MCF 10A (cell line): ENCODE data around the gene RASA4B. TPM values are rescaled to one million over a fixed set of nuclear protein-coding genes. Genes with fewer than 3 reads are reported as not detected.
"Not testable (repeated sequence)": the region's sequence is repeated elsewhere in the genome, so short reads cannot be mapped to it uniquely, and the experiment has no call there.

ENCODE experiments used
- BruUV-seq: library from RNA; stranded (reverse); fragments of 400-500 nt; replicated peaks from 2 replicates; lab custom pipeline; 2021; lab: Mats Ljungman, UMichigan
- CTCF ChIA-PET: fragments of 300-600 bp; sonication (Branson Sonifier 250); formaldehyde crosslinking; extraction: SDS; loops from one replicate; lab custom pipeline; 2021; ENCODE audit warnings: antibody characterized with exemption, inconsistent platforms; lab: Yijun Ruan, JAX
- POLR2A ChIA-PET: fragments of 300-600, 350-650 bp; sonication (Branson Sonifier 250); formaldehyde crosslinking; extraction: SDS; loops from one replicate; lab custom pipeline; 2020; ENCODE audit warnings: antibody characterized with exemption, inconsistent platforms; lab: Yijun Ruan, JAX
- DNase-seq: peaks from one replicate; pipeline ENCODE4 v3.0.0-alpha.2; 2018; ENCODE audit not compliant: unreplicated experiment
- H3K27ac Mint-ChIP-seq: one replicate; pipeline ENCODE4 v1.8.0; 2022; ENCODE audit warnings: mild to moderate bottlenecking, low read depth, mixed read lengths; ENCODE audit not compliant: unreplicated experiment
- H3K27me3 Mint-ChIP-seq: one replicate; pipeline ENCODE4 v1.8.0; 2022; ENCODE audit warnings: mixed read lengths; ENCODE audit not compliant: insufficient read depth, unreplicated experiment
- H3K36me3 Mint-ChIP-seq: one replicate; pipeline ENCODE4 v1.8.0; 2022; ENCODE audit warnings: mild to moderate bottlenecking, moderate library complexity, mixed read lengths; ENCODE audit not compliant: insufficient read depth, unreplicated experiment
- H3K4me1 Mint-ChIP-seq: one replicate; pipeline ENCODE4 v1.8.0; 2022; ENCODE audit warnings: mixed read lengths; ENCODE audit not compliant: insufficient read depth, unreplicated experiment
- H3K4me3 Mint-ChIP-seq: one replicate; pipeline ENCODE4 v1.8.0; 2022; ENCODE audit warnings: mild to moderate bottlenecking, moderate library complexity, mixed read lengths; ENCODE audit not compliant: unreplicated experiment
- H3K9me3 Mint-ChIP-seq: one replicate; pipeline ENCODE4 v1.8.0; 2022; ENCODE audit warnings: mixed read lengths; ENCODE audit not compliant: unreplicated experiment
- intact Hi-C: fragments of 100-400 bp; cut with micrococcal nuclease; formaldehyde crosslinking; loops from 2 replicates; pipeline ENCODE4 v1.14.1; 2022
- total RNA-seq: library from RNA; stranded (reverse); gene quantifications from 2 replicates; pipeline ENCODE4 v1.2.3, GENCODE V29; 2022

RASA4B gene
- total RNA-seq, 1 experiment from 2014 or later: 0.70 TPM

DNA sequence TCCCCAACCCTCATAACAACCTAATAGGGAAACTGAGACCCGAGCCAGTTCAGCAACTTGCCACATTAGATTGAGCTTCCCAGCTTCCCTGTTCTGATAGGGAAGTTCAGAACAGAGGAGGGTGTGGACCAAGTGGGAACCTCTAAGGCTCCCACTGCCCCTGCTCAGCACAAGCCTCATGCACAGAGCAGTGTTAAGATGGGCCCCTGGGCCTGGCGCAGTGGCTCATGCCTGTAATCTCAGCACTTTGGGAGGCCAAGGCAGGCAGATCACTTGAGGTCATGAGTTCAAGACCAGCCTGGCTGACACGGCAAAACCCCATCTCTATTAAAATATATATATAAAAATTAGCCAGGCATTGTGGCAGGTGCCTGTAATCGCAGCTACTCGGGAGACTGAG is 20.3 kb downstream of the RASA4B start:
- POLR2A ChIA-PET, H3K36me3 Mint-ChIP-seq, H3K4me3 Mint-ChIP-seq, H3K27ac Mint-ChIP-seq, H3K4me1 Mint-ChIP-seq, H3K27me3 Mint-ChIP-seq, intact Hi-C loops, BruUV-seq, DNase-seq, CTCF ChIA-PET, H3K9me3 Mint-ChIP-seq: not testable (repeated sequence)

- intact Hi-C loops, POLR2A ChIA-PET, DNase-seq, H3K27ac Mint-ChIP-seq, H3K9me3 Mint-ChIP-seq, BruUV-seq, H3K27me3 Mint-ChIP-seq, H3K4me3 Mint-ChIP-seq, H3K36me3 Mint-ChIP-seq, H3K4me1 Mint-ChIP-seq, CTCF ChIA-PET: not testable (repeated sequence)
Observed at GRCh38 chr7:102496861-102497260, 20.7 kb downstream of the RASA4B start.

DNA sequence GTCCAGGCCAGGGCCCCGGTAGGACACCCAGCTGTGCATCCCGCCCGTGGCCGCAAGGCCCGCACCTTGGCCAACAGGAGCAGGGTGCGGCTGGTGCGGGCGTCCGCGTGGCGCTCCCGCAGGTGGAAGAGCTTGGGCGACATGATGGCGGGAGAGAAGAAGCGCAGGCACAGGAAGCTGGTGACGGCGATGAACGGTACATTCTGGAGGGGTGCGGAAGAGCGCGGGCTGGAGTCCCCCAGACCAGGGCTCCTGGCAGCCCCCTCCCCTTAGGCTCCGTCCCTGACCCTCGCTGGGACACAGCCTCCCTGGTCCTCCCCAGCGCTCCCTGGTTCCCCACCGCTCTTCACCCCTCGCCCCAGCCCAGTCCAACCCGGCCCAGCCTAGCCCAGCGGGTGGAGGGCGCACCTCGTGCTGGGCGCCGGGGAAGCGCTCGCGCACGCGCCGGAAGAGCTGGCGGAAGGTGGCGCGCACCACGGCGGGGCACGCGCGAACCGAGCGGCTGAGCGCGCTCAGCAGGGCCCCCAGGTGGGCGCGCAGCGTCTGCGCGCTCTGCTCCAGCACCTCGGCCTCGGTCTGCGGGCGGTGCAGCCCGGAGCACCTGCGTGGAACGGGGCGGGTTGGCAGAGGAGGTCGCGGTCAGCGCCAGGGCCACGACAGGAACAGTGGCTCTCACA is 23.0 kb downstream of the RASA4B start:
- BruUV-seq, H3K27me3 Mint-ChIP-seq, H3K4me3 Mint-ChIP-seq, H3K9me3 Mint-ChIP-seq, CTCF ChIA-PET, intact Hi-C loops, H3K27ac Mint-ChIP-seq, H3K4me1 Mint-ChIP-seq, H3K36me3 Mint-ChIP-seq, POLR2A ChIA-PET, DNase-seq: not testable (repeated sequence)

DNA sequence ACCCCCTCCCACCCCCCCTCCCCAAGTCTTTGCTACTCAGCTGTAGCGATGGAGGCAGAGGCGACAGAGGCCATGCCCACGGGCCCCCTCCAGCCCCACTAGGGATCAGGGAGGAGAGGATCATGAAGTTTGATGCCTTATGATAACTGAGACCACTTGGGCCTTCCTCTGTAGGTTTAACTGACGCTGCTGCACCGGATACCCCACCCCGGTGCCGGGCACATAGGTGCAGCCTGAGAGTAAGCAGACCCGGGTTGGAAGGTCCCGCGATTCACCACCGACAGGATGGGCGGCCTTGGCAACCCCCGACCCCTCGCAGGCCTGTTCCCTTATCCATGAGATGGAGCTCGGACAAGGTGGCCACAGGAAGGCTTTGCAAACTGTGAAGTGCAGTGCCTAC is 23.6 kb downstream of the RASA4B start:
- H3K4me3 Mint-ChIP-seq, H3K36me3 Mint-ChIP-seq, H3K9me3 Mint-ChIP-seq, H3K27me3 Mint-ChIP-seq, CTCF ChIA-PET, H3K4me1 Mint-ChIP-seq, POLR2A ChIA-PET, H3K27ac Mint-ChIP-seq, BruUV-seq, intact Hi-C loops, DNase-seq: not testable (repeated sequence)

DNA sequence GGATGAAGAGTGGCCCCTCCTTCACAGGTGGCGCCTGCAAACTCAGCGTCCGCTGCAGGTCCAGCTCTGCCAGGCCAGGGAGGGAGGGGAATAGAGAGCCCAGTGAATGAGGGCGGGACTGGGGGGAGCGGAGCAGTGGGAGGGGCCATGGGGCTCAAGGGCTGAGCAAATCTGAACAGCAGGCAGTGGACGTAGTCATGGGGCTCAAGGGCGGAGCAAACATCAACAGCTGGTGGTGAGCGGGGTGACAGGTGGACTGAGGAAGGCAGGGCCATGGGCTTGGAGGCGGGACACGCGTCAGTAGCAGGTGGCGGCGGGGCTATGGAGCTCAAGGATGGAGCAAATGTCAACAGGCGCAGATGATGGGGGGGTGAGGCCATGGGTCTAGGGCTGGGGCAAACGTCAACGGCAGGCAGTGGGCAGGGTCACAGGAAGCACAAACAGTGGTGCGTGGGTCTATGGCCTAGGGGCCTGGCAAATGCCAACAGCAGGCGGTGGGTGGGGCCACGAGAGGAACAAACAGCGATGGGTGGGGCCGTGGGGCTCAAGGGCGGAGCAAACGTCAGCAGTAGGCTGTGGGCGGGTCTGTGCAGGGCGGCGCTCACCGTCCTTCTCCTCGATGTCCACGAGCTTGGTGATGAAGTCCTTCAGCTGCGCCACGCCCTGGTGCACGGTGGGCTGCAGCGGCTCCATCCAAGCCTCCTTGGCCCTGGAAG is 24.2 kb downstream of the RASA4B start:
- CTCF ChIA-PET, H3K9me3 Mint-ChIP-seq, H3K27ac Mint-ChIP-seq: not testable (repeated sequence)

DNA sequence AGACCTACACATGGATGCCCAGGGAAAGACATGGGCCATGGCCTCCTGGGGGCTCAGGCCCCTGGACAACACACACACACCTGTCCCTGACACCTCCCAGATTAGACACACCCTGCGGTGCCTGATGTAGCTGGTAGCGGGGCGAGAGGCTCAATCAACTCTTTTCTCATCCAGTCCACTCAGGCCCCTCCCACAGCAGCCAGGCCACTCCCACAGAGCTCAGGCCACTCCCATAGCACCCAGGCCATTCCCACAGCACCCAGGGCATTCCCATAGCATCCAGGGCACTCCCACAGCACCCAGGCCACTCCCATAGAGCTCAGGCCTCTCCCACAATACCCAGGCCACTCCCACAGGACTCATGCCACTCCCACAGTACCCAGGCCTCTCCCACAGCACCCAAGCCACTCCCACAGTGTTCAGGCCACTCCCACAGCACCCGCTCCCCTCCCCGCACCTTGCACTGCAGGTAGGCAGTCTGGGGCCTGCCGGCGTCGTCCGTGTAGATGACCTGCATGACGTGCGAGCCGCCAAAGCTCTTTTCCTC is 27.0 kb downstream of the RASA4B start:
- intact Hi-C loops, H3K4me3 Mint-ChIP-seq, H3K9me3 Mint-ChIP-seq, H3K27ac Mint-ChIP-seq, H3K27me3 Mint-ChIP-seq, DNase-seq, POLR2A ChIA-PET, BruUV-seq, H3K36me3 Mint-ChIP-seq, CTCF ChIA-PET, H3K4me1 Mint-ChIP-seq: not testable (repeated sequence)

More for the DNA sequence above, 24.2 kb downstream of the RASA4B start:
- POLR2A ChIA-PET, DNase-seq, H3K27me3 Mint-ChIP-seq, intact Hi-C loops, H3K36me3 Mint-ChIP-seq, H3K4me3 Mint-ChIP-seq, H3K4me1 Mint-ChIP-seq, BruUV-seq: not testable (repeated sequence)

GRCh38 chr7:102484317-102484716 is 33.3 kb downstream of the RASA4B start:
- BruUV-seq, H3K36me3 Mint-ChIP-seq, H3K27me3 Mint-ChIP-seq, H3K4me1 Mint-ChIP-seq, intact Hi-C loops, DNase-seq, CTCF ChIA-PET, H3K27ac Mint-ChIP-seq, H3K9me3 Mint-ChIP-seq, H3K4me3 Mint-ChIP-seq, POLR2A ChIA-PET: not testable (repeated sequence)

GRCh38 chr7:102481962-102482361 is 35.6 kb downstream of the RASA4B start:
- H3K27ac Mint-ChIP-seq, DNase-seq, H3K9me3 Mint-ChIP-seq, BruUV-seq, POLR2A ChIA-PET, intact Hi-C loops, CTCF ChIA-PET, H3K27me3 Mint-ChIP-seq, H3K4me1 Mint-ChIP-seq, H3K4me3 Mint-ChIP-seq, H3K36me3 Mint-ChIP-seq: not testable (repeated sequence)
